Panc1 (cell line): ENCODE data around the gene MVD. TPM values are rescaled to one million over a fixed set of nuclear protein-coding genes. Genes with fewer than 3 reads are reported as not detected.

Experiments used
- ATAC-seq: fragments of 200-7000 bp; cut with Tn5 transposase; 2 replicates; pipeline ENCODE4 v1.9.1; 2020; ENCODE audit warnings: mild to moderate bottlenecking, moderate library complexity
- BruUV-seq: library from RNA; stranded (reverse); fragments of 400-500 nt; replicated peaks from 2 replicates; lab custom pipeline; 2021; lab: Mats Ljungman, UMichigan
- CTCF ChIA-PET: fragments of 300-600 bp; sonication (Branson Sonifier 250); formaldehyde crosslinking; loops from one replicate; lab custom pipeline; 2022; ENCODE audit warnings: antibody characterized with exemption; lab: Charles Lee
- POLR2A ChIA-PET: fragments of 300-600 bp; sonication (Branson Sonifier 250); formaldehyde crosslinking; loops from one replicate; lab custom pipeline; 2022; ENCODE audit warnings: antibody characterized with exemption; lab: Charles Lee
- DNase-seq: peaks from one replicate; pipeline ENCODE4 v3.0.0-alpha.2; 2010; ENCODE audit warnings: low read depth, low spot score
- H3K27ac ChIP-seq: 2 replicates; pipeline ENCODE4 v1.5.1; 2011; ENCODE audit warnings: mild to moderate bottlenecking, low read length, inconsistent platforms
- H3K27me3 ChIP-seq: fragments of 200-500 bp; sonication (Bioruptor generic); 2 replicates; pipeline ENCODE4 v1.6.0; 2014; ENCODE audit warnings: low read length, inconsistent platforms; ENCODE audit not compliant: control insufficient read depth, insufficient read depth
- H3K36me3 ChIP-seq: fragments of 200-500 bp; sonication (Bioruptor generic); 2 replicates; pipeline ENCODE4 v1.5.1; 2014; ENCODE audit warnings: inconsistent platforms, mild to moderate bottlenecking, low read length, moderate library complexity; ENCODE audit not compliant: control insufficient read depth, insufficient read depth
- H3K4me1 ChIP-seq: 2 replicates; pipeline ENCODE4 v1.5.1; 2011; ENCODE audit warnings: inconsistent platforms, mild to moderate bottlenecking, low read length, moderate library complexity; ENCODE audit not compliant: control insufficient read depth, insufficient read depth
- H3K4me3 ChIP-seq, 2 experiments: 2 replicates each; pipeline ENCODE4 v1.5.1; 2011 to 2012; ENCODE audit warnings: low read depth in 2 of 2, low read length in 2 of 2, mild to moderate bottlenecking in 2 of 2, inconsistent platforms in 1 of 2, moderate library complexity in 1 of 2
- H3K9me3 ChIP-seq: fragments of 200-500 bp; sonication (Bioruptor generic); 2 replicates; pipeline ENCODE4 v1.5.1; 2014; ENCODE audit warnings: low read depth, mild to moderate bottlenecking, inconsistent platforms, low read length, moderate library complexity; ENCODE audit not compliant: control insufficient read depth, insufficient read depth
- POLR2AphosphoS5 ChIP-seq: IDR thresholded peaks from 2 replicates; pipeline ENCODE4 v1.6.1; 2012; ENCODE audit warnings: mild to moderate bottlenecking, low read depth, low read length, moderate library complexity
- REST ChIP-seq, 2 experiments: IDR thresholded peaks; 2 replicates each; pipeline ENCODE4 v1.6.1; 2011 to 2012; ENCODE audit warnings: low read depth in 2 of 2, control low read depth in 1 of 2, low read length in 1 of 2, mild to moderate bottlenecking in 1 of 2, moderate library complexity in 1 of 2; ENCODE audit not compliant: insufficient read depth in 1 of 2
- SIN3A ChIP-seq: IDR thresholded peaks from 2 replicates; pipeline ENCODE4 v1.6.1; 2012; ENCODE audit warnings: low read depth, mild to moderate bottlenecking, low read length, moderate library complexity, borderline replicate concordance; ENCODE audit not compliant: insufficient read depth
- TCF7L2 ChIP-seq: IDR thresholded peaks from 2 replicates; pipeline ENCODE4 v1.6.1; 2011; ENCODE audit warnings: mild to moderate bottlenecking, low read depth, low read length, inconsistent platforms
- in situ Hi-C: cut with HindIII; loops from 2 replicates; pipeline ENCODE4 v1.10.0; 2016; ENCODE audit warnings: low sequenced_read_pairs, low pct_unique_long_range_greater_than_20kb
- intact Hi-C: fragments of 100-400 bp; cut with micrococcal nuclease; formaldehyde crosslinking; loops from one replicate; pipeline ENCODE4 v1.10.0; 2022; ENCODE audit not compliant: unreplicated experiment
- total RNA-seq: library from RNA; stranded (reverse); gene quantifications from one replicate; pipeline ENCODE4 v1.2.1, GENCODE V29; 2021; ENCODE audit not compliant: unreplicated experiment
- TF ChIP-seq, protein P1 (sequence below): fragments of 450-650 bp; IDR thresholded peaks from 2 replicates; pipeline ENCODE4 v1.5.1; 2017; ENCODE audit warnings: mild to moderate bottlenecking

MVD gene
- total RNA-seq, 1 experiment from 2014 or later: 96.8 TPM

- POLR2A ChIA-PET: no interaction called here
- in situ Hi-C loops: no loop called here
Observed at GRCh38 chr16:88677721-88678120, 14.8 kb upstream of the MVD start.

DNA sequence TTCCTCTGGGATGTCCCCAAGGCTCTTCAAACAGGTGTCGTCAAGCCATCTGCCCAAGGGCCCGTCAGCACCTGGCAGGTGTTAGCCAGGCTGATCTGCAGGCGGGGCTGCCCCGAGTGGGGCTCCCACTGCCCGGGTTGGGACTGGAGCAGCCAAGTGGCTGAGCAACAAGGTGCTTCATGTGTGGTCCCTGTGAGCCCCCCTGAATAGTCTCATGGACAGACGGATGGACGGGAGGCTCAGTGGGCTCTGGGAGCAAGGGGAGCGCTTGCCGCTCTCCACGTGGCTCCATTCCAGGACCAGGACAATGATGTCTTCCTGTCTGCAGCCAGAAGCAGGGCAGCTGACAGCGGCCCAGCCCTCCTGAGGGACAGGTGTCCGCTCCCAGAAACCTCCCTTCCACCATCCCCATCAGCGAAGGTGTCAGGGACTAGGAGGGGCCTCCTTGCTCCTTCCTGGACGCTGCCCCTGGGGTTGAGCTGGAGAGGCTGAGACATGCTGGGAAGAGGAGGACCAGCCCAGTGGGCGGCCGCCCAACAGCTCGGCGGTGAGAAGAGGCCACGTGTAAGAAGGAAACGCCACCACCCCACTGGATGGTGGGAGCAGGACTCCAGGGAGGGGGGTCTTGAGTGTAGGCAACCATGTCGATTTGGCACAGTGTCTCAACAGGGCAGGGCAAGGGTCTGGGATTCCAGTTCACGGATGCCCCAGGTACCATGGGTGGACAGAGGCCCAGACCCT, 13.8 kb upstream of the MVD start:
- TF ChIP-seq SIN3A (no peak), TCF7L2 (no peak), POLR2AphosphoS5 (no peak)
- TF ChIP-seq, protein P1, sequence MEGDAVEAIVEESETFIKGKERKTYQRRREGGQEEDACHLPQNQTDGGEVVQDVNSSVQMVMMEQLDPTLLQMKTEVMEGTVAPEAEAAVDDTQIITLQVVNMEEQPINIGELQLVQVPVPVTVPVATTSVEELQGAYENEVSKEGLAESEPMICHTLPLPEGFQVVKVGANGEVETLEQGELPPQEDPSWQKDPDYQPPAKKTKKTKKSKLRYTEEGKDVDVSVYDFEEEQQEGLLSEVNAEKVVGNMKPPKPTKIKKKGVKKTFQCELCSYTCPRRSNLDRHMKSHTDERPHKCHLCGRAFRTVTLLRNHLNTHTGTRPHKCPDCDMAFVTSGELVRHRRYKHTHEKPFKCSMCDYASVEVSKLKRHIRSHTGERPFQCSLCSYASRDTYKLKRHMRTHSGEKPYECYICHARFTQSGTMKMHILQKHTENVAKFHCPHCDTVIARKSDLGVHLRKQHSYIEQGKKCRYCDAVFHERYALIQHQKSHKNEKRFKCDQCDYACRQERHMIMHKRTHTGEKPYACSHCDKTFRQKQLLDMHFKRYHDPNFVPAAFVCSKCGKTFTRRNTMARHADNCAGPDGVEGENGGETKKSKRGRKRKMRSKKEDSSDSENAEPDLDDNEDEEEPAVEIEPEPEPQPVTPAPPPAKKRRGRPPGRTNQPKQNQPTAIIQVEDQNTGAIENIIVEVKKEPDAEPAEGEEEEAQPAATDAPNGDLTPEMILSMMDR: no peak
- ChIA-PET POLR2A (no interaction called here), CTCF (no interaction called here)
- ATAC-seq (no peak), DNase-seq (no peak)
- Histone ChIP-seq H3K27me3 (no peaks in the 10 kb centered on the region), H3K4me1 (no peaks in the 10 kb centered on the region), H3K36me3 (no peaks in the 10 kb centered on the region), H3K27ac (no peak overlapping the region), H3K9me3 (no peaks in the 10 kb centered on the region), H3K4me3 (no peak overlapping the region)
- BruUV-seq: no TSS peak
- in situ Hi-C loops (no loop called here), intact Hi-C loops (no loop called here)

More at GRCh38 chr16:88677721-88678120, 14.8 kb upstream of the MVD start:
- H3K4me1 ChIP-seq: no peaks in the 10 kb centered on the region
- no TSS peak for BruUV-seq
- no peak for DNase-seq
- no peaks in the 10 kb centered on the region for H3K36me3 ChIP-seq
- no peak overlapping the region for H3K4me3 ChIP-seq
- H3K27me3 ChIP-seq: no peaks in the 10 kb centered on the region
- intact Hi-C loops: no loop called here
- ATAC-seq: no peak
- CTCF ChIA-PET: no interaction called here
- no peak overlapping the region for H3K27ac ChIP-seq
- no peaks in the 10 kb centered on the region for H3K9me3 ChIP-seq
- TF ChIP-seq POLR2AphosphoS5: no peak
- TF ChIP-seq TCF7L2: no peak
- TF ChIP-seq, protein P1: no peak
- no peak for TF ChIP-seq REST (IDR thresholded peaks at IDR 0.05; ENCODE audit: insufficient read depth in 1 of 2, low read depth in 2 of 2, low read length in 1 of 2)
- TF ChIP-seq SIN3A: no peak
